Tibial artery (tissue), 4 donors: ENCODE results near the gene ALG12.

ENCODE experiments used
- DNase-seq, 2 donors: peaks; one replicate each; pipeline ENCODE4 v3.0.0-alpha.2; 2019
- H3K27ac ChIP-seq, 2 donors: fragments of 200-600 bp; sonication (generic) in 1 of 2; 1 replicate in 1 of 2; 2 replicates in 1 of 2; pipeline ENCODE4 v1.5.1; 2018 to 2019; ENCODE audit warnings: mild to moderate bottlenecking in 1 of 2
- H3K27me3 ChIP-seq, 2 donors: fragments of 200-600 bp; sonication (generic) in 1 of 2; one replicate each; pipeline versions ENCODE4 v1.5.1 to v1.6.0; 2016 to 2019
- H3K36me3 ChIP-seq, 3 donors: fragments of 200-600 bp; sonication (generic) in 2 of 3; one replicate each; pipeline ENCODE4 v1.5.1; 2016 to 2019; ENCODE audit warnings: mild to moderate bottlenecking in 2 of 3
- H3K4me1 ChIP-seq, 4 donors: fragments of 200-600 bp; sonication (generic) in 2 of 4; 1 replicate in 3 of 4; 2 replicates in 1 of 4; pipeline ENCODE4 v1.5.1; 2016 to 2019
- H3K4me3 ChIP-seq, 2 donors: fragments of 200-600 bp; sonication (generic) in 1 of 2; 1 replicate in 1 of 2; 2 replicates in 1 of 2; pipeline ENCODE4 v1.5.1; 2018 to 2019; ENCODE audit warnings: mild to moderate bottlenecking in 2 of 2
- H3K9me3 ChIP-seq, 3 donors: fragments of 200-600 bp; sonication (generic) in 1 of 3; one replicate each; pipeline ENCODE4 v1.5.1; 2016 to 2019
- intact Hi-C: fragments of 100-400 bp; cut with DNase I; formaldehyde crosslinking; loops from one replicate; pipeline ENCODE4 v1.15.0; 2023; ENCODE audit warnings: low total_unique reads
- TF ChIP-seq, protein P1 (sequence below), 2 experiments: fragments of 200-600 bp in 1 of 2; fragments of 450-650 bp in 1 of 2; IDR thresholded peaks; one replicate each; pipeline ENCODE4 v1.5.1; 2017 to 2019; ENCODE audit warnings: antibody characterized with exemption in 2 of 2, mild to moderate bottlenecking in 1 of 2, moderate library complexity in 1 of 2

The ALG12 gene

DNA sequence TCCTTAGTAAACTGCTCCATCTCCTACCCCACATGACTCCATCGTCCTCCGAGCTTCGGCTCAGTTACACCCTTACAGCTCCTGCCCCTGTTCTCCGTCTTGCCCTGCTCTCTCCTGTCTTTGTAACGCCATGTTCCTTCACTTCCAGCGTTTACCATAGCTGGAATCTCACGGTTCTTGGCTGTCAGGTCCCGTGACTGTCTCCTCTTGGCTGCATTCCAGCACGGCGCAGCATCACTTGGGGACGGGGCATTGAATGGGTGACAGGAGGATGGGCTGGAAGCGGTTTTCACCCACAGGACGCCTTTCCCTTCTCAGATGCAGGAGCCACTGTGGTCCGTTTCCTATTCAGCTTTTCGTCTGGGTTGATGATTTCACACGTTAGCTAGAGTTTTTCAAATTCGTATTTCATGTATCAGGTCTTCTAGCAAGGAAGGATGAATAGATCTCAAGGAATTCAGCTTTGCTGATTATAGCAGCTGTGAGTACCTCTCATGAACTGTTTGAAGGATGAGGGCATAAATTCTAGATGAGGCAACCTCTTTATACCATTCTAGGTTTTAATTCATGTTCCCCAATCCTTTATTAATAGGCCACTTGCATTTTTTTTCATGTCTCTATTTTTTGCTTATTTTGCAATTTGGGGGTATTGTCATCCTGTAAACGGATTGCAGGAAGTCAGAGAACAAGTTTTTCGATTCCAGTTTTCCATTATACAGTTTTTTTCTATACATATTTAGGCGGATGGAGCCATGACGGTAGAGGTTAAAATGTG is 35.5 kb downstream of the ALG12 start:
- DNase-seq: no peak
- Histone ChIP-seq H3K27me3 (no peaks in the 10 kb centered on the region), H3K36me3 (peaks cover 31 to 51% (median 41%) of the 10 kb centered on the region in 3 donors), H3K4me3 (no peak overlapping the region), H3K9me3 (peaks cover 0 to 30% (median 12%) of the 10 kb centered on the region in 3 donors), H3K4me1 (no peaks in the 10 kb centered on the region), H3K27ac (no peak overlapping the region)
- intact Hi-C loops: no loop called here
- TF ChIP-seq, protein P1, sequence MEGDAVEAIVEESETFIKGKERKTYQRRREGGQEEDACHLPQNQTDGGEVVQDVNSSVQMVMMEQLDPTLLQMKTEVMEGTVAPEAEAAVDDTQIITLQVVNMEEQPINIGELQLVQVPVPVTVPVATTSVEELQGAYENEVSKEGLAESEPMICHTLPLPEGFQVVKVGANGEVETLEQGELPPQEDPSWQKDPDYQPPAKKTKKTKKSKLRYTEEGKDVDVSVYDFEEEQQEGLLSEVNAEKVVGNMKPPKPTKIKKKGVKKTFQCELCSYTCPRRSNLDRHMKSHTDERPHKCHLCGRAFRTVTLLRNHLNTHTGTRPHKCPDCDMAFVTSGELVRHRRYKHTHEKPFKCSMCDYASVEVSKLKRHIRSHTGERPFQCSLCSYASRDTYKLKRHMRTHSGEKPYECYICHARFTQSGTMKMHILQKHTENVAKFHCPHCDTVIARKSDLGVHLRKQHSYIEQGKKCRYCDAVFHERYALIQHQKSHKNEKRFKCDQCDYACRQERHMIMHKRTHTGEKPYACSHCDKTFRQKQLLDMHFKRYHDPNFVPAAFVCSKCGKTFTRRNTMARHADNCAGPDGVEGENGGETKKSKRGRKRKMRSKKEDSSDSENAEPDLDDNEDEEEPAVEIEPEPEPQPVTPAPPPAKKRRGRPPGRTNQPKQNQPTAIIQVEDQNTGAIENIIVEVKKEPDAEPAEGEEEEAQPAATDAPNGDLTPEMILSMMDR (IDR thresholded peaks at IDR 0.05): no peak

DNA sequence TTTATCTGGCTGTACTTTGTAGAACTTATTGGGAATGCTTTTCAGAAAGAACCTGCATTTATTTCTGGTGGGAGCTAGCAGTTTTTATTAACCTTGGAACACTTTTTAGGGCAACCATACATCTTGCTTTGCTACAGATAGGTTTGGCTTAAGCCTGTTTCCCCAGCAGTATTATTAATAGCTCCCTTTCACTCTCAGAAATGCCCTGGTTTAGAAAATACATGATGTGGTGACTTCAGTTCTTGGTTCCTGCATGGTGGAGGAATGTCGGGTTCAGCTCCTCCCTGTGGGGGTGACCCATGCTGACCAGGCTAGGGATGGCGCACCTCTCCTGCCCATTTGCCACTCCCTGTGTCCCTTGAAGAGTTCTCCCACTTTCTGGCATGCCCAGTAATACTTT is 36.4 kb downstream of the ALG12 start:
- Histone ChIP-seq H3K9me3 (peaks cover 0 to 30% (median 12%) of the 10 kb centered on the region in 3 donors), H3K4me1 (no peaks in the 10 kb centered on the region), H3K36me3 (peaks cover 28 to 43% (median 41%) of the 10 kb centered on the region in 3 donors), H3K4me3 (no peak overlapping the region), H3K27me3 (no peaks in the 10 kb centered on the region), H3K27ac (no peak overlapping the region)
- DNase-seq: no peak
- intact Hi-C loops: no loop called here
- TF ChIP-seq, protein P1 (IDR thresholded peaks at IDR 0.05): no peak

DNA sequence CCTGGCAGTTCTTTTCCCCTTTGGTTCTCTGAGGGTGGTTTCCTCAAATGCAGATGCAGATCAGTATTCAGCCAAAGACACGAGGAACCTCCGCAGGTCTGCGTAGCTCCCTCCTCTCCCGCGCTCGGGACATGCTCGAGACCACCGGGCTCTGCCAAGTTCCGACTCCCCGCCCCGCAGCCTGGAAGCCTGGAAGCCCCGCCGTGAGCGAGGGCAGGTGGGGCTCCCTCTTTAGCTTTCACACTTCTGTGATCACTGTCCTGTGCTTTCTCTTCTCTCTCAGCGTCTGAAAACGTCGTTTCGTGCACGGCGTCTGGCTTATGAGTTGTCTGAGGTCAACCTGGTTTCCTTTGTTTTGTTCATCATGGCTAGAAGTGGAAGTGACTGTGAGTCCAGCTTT is 38.0 kb downstream of the ALG12 start:
- intact Hi-C loops: no loop called here
- Histone ChIP-seq H3K36me3 (peaks cover 17 to 41% (median 26%) of the 10 kb centered on the region in 3 donors), H3K4me1 (no peaks in the 10 kb centered on the region), H3K27ac (no peak overlapping the region), H3K27me3 (no peaks in the 10 kb centered on the region), H3K9me3 (peaks cover 0 to 25% (median 12%) of the 10 kb centered on the region in 3 donors), H3K4me3 (no peak overlapping the region)
- TF ChIP-seq, protein P1 (IDR thresholded peaks at IDR 0.05): no peak
- DNase-seq: no peak

DNA sequence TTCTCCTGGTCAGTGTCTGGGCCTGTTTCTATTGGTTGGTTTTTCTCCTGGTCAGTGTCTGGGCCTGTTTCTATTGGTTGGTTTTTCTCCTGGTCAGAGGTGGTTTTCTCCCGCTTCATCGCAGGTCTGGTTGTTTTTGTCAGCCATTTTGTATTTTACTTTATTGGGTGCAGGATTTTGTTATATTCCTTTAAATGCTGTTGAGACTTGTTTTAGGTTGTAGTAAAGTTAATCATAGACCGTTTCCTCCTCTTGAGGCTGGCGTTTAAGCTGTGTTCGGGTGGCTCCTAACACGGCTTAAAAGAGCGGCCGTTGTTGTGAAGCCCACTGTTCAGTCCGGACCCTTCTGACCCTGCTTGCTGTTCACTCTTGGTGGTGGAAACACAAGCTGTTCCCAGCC is 38.4 kb downstream of the ALG12 start:
- no peak overlapping the region for H3K4me3 ChIP-seq
- H3K4me1 ChIP-seq: no peaks in the 10 kb centered on the region
- H3K9me3 ChIP-seq: peaks cover 0 to 25% (median 12%) of the 10 kb centered on the region in 3 donors
- H3K27me3 ChIP-seq: no peaks in the 10 kb centered on the region
- DNase-seq: no peak
- TF ChIP-seq, protein P1 (IDR thresholded peaks at IDR 0.05): no peak
- no peak overlapping the region for H3K27ac ChIP-seq
- intact Hi-C loops: no loop called here
- peaks cover 17 to 41% (median 24%) of the 10 kb centered on the region in 3 donors for H3K36me3 ChIP-seq

DNA sequence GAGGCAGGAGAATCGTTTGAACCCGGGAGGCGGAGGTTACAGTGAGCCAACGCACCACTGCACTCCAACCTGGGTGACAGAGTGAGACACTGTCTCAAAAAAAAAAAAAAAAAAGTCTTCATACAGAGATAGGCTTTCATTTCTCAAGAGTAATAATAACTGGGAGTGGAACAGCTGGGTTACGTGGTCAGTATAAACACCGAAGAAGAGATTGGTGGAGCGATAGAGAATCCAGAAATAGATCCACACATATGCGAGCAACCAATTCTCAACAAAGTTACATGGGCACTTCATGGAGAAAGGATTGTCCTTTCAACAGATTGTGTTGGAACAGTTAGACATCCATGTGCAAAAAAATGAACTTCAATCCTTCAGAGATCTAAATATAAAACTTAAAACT is 40.0 kb downstream of the ALG12 start:
- no peak for DNase-seq
- H3K27ac ChIP-seq: no peak overlapping the region
- H3K4me3 ChIP-seq: no peak overlapping the region
- peaks cover 3 to 31% (median 21%) of the 10 kb centered on the region in 3 donors for H3K9me3 ChIP-seq
- H3K27me3 ChIP-seq: no peaks in the 10 kb centered on the region
- TF ChIP-seq, protein P1 (IDR thresholded peaks at IDR 0.05): no peak
- H3K4me1 ChIP-seq: no peaks in the 10 kb centered on the region
- H3K36me3 ChIP-seq: peaks cover 3 to 29% (median 11%) of the 10 kb centered on the region in 3 donors
- intact Hi-C loops: no loop called here
